ENCODE data around the gene JARID2.
"Not testable (repeated sequence)": the region's sequence is repeated elsewhere in the genome, so short reads cannot be mapped to it uniquely, and the experiment has no call there.

The JARID2 gene

GRCh38 chr6:15305496-15305895 lies 59.6 kb downstream of the JARID2 start:
- no peak for DNase-seq

DNA sequence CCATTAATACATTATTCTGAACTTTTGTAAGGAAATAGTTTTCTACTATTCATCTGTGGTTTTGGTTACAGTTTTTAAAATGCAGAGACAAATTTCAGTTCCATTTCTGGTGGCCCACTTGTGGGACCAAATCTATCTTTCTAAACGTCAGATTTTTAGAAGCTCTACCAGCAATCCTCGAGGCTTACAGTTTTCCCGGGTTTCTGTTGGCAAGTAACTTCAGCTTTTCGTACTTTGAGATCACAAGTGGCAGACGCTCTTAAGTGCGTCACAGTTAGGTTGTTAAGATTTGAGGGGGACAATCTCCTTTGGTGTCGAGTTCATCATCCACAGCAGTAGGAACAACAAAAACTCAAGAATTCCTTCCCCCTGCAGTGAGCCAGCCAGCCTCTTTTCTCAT lies 60.0 kb downstream of the JARID2 start:
- DNase-seq: no peak

GRCh38 chr6:15308435-15309213 lies 62.8 kb downstream of the JARID2 start:
- no peak for DNase-seq

DNA sequence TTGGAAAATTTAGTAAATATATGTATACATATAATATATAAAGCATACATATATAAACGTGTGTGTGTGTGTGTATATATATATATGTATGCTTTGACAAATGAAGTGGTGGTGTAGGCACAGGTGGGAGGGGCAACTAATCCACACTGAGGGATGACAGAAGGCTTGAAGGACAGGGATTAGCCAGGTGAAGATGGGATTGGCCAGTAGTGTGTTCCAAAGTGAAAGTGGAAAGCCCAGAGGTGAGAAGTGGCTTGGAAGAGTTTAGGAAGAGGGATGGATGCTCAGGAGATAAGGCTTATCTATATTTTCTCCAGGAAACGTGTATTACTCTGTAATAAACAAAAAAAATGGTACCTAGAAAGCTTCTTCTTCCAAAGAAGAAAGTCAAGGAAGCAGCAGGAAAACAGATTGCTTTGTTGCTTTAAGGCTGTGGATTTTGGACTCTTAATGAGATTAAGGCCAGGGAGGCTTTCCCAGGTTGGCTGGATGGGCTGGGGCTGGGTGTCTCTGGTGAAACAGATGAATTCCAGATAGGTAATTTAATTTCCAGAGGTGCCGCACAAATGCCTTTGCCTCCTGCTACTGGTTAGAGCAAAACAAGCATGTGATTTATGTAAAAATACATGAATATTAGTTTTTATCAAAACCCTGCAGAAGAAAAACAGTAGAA lies 63.9 kb downstream of the JARID2 start:
- DNase-seq: no peak

DNA sequence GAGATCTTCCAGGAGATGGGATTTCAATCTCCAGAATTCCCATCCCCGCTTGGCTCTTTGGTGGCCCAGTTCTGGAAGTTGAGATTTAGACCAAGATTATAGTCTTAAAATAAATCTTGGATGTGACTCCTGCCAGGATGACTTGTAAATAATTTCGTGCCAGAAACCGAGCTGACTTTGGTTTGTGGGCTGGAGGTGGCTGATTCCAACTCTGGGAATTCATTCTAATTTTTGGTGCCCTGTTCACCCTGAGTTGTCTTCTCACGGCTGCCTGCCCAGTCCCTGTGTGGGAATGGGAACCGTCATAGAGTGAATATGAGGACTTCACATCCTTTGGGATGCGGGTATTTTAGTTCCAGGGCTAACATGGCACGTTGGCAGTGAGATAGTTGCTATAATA lies 64.8 kb downstream of the JARID2 start:
- no peak for DNase-seq

DNA sequence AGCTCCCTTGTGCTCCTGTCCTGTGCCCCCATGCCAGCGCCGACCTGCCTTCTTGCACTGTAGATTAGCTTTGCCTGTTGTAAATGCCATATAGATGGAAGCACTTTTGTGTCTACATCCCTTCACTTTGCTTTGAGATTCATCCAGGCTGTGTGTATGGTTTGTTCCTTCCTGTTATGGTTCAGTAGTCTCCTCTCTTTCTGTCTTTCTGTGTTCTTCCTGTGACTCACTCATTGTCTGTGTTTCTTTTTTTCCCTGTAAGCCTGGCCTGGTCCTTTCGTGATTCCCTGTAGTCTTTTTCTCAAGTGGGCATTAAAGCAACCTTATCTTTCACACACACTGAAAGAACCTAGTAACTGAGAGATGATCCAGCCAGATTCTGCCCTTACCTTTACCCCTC lies 66.6 kb downstream of the JARID2 start:
- no peak for DNase-seq

- DNase-seq: peak in 39 of 56 donors; percentile 9 to 69 (median 25)
Measured at GRCh38 chr6:15313367-15313766, 67.5 kb downstream of the JARID2 start.

DNA sequence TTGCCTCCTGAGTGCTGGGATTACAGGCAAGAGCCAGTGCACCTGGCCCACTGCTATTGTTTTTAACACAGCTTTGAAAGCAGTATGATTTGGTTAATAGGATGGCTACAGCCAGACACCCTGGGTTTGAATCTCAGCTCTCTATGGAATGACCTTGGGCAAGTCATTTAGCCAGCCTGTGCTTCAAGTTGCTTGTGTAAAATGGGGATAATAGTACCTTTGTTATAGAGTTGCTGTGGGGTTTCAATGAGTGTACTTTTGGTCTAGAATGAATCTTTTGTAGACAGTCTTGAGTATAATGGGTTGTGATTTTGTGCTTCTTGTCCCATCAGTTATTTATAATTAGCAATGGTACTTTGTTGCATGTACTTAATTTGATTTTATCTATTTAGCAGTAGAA lies 70.9 kb downstream of the JARID2 start:
- DNase-seq: no peak

- no peak for DNase-seq
Measured at GRCh38 chr6:15317251-15317650, 71.4 kb downstream of the JARID2 start.

DNA sequence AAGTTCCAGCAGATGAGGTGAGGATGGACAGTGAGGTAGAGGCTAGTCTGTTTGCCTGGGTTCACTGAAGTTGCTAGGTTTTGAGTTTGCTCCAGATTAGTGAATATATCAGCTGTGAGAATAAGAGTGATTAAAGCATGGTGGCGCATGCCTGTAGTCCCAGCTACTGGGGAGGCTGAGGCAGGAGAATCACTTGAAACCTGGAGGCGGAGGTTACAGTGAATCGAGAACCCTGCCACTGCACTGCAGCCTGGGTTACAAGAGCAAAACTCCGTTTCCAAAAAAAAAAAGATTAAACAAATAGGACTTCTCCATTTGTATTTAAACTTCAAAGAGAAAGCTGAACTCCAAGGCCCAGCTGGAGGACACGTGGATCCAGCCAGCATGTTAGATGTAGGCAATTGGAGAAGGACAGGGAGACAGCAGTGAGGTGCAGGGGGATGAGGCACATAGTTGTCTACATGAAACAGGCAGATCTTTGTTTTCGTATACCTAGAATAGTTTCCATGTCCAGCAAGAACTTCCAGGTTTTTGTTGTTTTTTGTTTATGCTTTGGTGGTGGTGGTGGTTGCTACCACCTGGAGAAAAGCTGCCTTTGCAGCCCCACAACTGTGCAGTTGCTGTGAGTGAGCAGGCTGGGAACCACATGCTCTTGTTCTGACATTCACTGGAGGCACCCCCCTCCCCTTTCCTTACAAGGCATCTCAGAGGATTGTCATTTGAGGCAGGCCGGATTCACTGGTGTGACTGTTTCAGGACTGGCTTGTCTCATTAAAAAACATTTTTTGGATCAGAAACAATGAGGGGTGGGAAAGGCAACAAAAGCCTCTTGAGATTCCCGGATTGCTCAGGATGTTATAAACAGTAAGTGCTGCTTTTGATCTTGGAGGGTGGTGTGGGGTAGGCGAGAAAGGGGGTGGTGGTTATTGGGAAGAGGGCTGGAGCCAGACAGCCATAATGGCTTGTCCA lies 72.3 kb downstream of the JARID2 start:
- DNase-seq: peak in 1 of 56 donors; percentile 7

DNA sequence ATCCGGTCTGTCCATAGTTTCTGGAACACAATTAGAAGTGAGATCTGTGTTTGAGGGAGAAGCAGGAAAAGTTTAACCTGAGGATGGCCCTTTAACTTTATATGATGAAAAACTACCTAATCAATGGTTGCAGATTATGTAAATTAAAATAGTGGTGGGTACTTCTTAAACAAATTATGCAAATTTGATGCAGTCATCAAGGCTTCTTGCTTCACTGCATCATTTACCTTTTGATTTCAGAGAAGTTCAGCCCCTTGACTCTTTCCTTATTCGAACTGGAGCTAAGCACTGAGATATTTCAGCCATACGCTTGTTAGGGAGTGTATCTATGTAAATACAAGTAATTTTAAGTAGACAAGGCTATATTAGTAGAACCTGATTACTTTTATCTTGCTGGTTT lies 73.8 kb downstream of the JARID2 start:
- DNase-seq: no peak

DNA sequence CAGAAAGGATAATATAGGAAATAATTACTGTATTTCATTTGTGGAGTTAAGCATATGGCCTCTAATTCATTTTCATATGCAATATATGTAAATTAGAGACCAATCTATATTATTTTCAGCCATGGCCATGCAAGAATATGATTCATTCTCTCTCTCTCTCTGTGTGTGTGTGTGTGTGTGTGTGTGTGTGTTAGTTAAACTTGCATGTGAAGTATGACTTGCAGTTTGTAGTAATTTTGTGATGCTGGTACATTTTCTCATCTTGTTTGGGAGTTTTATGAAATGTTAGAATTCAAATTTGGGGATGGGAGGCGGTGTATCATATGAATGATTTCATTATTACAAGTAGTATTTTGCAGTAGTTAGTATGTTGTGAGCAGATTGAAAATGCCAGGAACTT lies 74.8 kb downstream of the JARID2 start:
- no peak for DNase-seq

DNA sequence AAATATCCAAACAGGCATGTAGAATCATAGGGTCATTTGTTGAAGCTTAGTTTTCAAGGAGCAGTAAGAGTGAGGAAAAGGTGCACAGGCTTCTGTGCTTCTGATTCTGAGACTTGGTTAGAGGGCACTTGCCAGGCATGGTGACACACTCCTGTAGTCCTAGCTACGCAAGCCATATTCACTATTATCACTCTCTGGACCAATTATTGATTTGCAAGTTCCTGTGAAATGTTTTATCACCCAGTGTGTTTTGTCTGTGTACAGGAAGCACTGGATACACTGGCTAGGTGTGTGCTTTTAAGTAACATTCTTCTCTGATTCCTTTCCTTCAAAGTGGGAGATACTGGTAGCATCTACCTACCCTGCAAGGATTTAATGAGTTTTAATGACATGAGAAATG lies 76.3 kb downstream of the JARID2 start:
- DNase-seq: no peak

GRCh38 chr6:15322781-15323536 lies 77.1 kb downstream of the JARID2 start:
- peak in 2 of 56 donors; percentile 8 to 23 for DNase-seq

GRCh38 chr6:15323611-15324010 lies 77.7 kb downstream of the JARID2 start:
- DNase-seq: not testable (repeated sequence)

GRCh38 chr6:15324427-15324985 lies 78.6 kb downstream of the JARID2 start:
- DNase-seq: no peak

DNA sequence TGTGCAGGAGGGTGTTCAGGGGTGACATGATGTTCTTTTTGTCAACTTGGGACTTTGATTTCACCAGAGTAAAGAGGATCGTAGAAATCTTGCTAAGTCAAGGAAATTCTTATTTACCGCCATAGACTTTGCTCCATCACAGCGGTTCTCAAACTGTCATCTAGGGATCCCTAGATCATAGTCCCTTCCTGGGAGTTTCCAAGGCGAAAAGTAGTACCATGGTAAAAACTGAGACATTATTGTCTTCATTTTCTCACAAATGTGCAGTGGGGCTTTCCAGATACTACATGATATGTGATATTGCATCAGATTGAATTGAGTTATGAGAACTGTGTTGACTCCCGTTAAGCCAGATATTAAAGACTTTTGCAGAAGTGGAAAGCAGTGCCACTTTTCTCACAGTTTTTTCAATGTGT lies 79.7 kb downstream of the JARID2 start:
- no peak for DNase-seq

- DNase-seq: no peak
Measured at GRCh38 chr6:15326067-15326614, 80.3 kb downstream of the JARID2 start.

DNA sequence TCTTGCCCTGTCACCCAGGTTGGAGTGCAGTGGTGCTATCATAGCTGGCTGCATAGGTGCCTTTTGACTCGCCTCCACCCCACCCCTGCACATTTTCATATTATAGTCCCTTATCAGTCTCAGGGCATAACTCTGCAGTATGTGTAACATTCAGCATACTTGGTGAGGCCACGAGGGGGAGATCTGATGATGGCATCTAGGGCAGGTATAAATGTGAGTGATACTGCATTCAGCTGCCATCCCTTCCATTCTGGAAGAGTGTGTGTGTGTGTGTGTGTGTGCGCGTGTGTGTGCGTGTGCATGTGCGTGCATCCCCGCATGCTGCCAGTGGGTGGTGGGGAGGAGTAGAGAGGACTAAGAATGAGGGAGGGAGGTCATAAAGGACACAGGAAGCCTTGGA lies 81.4 kb downstream of the JARID2 start:
- DNase-seq: peak in 3 of 56 donors; percentile 7 to 24 (median 17)

- peak in 1 of 56 donors; percentile 13 for DNase-seq
Measured at GRCh38 chr6:15329197-15329671, 83.4 kb downstream of the JARID2 start.

All from nucleus accumbens (tissue), 56 donors.